HepG2 (cell line): Measurements from ENCODE around the gene DNAJB11. TPM values are rescaled to one million over a fixed set of nuclear protein-coding genes. Genes with fewer than 3 reads are reported as not detected.

Experiments used
- AHDC1 ChIP-seq: sonication (generic); formaldehyde crosslinking; IDR thresholded peaks from 2 replicates; pipeline ENCODE4 v1.5.1; 2020; ENCODE audit warnings: mild to moderate bottlenecking, missing genetic modification reagents, borderline replicate concordance
- CREM ChIP-seq, 2 experiments: sonication (generic) in 1 of 2; formaldehyde crosslinking in 1 of 2; IDR thresholded peaks; 2 replicates each; pipeline versions ENCODE4 v1.4.0 to v1.6.1; 2016 to 2020; ENCODE audit warnings: antibody characterized with exemption in 1 of 2, mild to moderate bottlenecking in 1 of 2, missing genetic modification reagents in 1 of 2
- FOXA3 ChIP-seq: IDR thresholded peaks from 2 replicates; pipeline ENCODE4 v1.6.1; 2016; ENCODE audit warnings: missing genetic modification reagents, missing compliant biosample characterization
- GFI1 ChIP-seq: sonication (generic); formaldehyde crosslinking; IDR thresholded peaks from 2 replicates; pipeline ENCODE4 v1.5.0; 2020; ENCODE audit warnings: missing genetic modification reagents, mild to moderate bottlenecking, borderline replicate concordance
- HDAC2 ChIP-seq: sonication (generic); formaldehyde crosslinking; IDR thresholded peaks from 2 replicates; pipeline ENCODE4 v1.4.0; 2020; ENCODE audit warnings: missing genetic modification reagents
- HNF4A ChIP-seq: sonication (generic); formaldehyde crosslinking; IDR thresholded peaks from 2 replicates; pipeline ENCODE4 v1.4.0; 2020; ENCODE audit warnings: missing genetic modification reagents
- HOXA3 ChIP-seq: sonication (generic); formaldehyde crosslinking; IDR thresholded peaks from 2 replicates; pipeline ENCODE4 v1.5.0; 2020; ENCODE audit warnings: missing genetic modification reagents
- KLF16 ChIP-seq, 2 experiments: sonication (generic) in 1 of 2; formaldehyde crosslinking in 1 of 2; IDR thresholded peaks; 2 replicates each; pipeline versions ENCODE4 v1.6.1 to v1.8.0; 2016 to 2023; ENCODE audit warnings: missing genetic modification reagents in 2 of 2, missing compliant biosample characterization in 1 of 2
- MAFF ChIP-seq: IDR thresholded peaks from 2 replicates; pipeline ENCODE4 v1.6.1; 2011; ENCODE audit warnings: low read depth, low read length, improper control_type of control experiment
- MIXL1 ChIP-seq: IDR thresholded peaks from 2 replicates; pipeline ENCODE4 v1.6.1; 2016
- NFYB ChIP-seq: sonication (generic); formaldehyde crosslinking; IDR thresholded peaks from 2 replicates; pipeline ENCODE4 v1.4.0; 2020; ENCODE audit warnings: missing genetic modification reagents
- PAXIP1 ChIP-seq: sonication (generic); formaldehyde crosslinking; conservative IDR thresholded peaks from 2 replicates; pipeline ENCODE4 v1.4.0; 2020; ENCODE audit warnings: mild to moderate bottlenecking, missing genetic modification reagents, moderate library complexity
- PITX1 ChIP-seq: sonication (generic); formaldehyde crosslinking; IDR thresholded peaks from 2 replicates; pipeline ENCODE4 v1.5.1; 2020; ENCODE audit warnings: mild to moderate bottlenecking, missing genetic modification reagents
- POLR2AphosphoS5 ChIP-seq: IDR thresholded peaks from 2 replicates; pipeline ENCODE4 v1.6.1; 2012; ENCODE audit warnings: low read depth, low read length
- SMARCC2 ChIP-seq: fragments of 450-650 bp; IDR thresholded peaks from 2 replicates; pipeline ENCODE4 v1.6.1; 2017; ENCODE audit warnings: antibody characterized with exemption, mild to moderate bottlenecking
- SOX13 ChIP-seq, 3 experiments: fragments of 450-650 bp in 1 of 3; sonication (generic) in 1 of 3; formaldehyde crosslinking in 1 of 3; IDR thresholded peaks in 2 of 3; conservative IDR thresholded peaks in 1 of 3; 2 replicates each; pipeline versions ENCODE4 v1.5.0 to v1.6.1; 2016 to 2020; ENCODE audit warnings: antibody characterized with exemption in 1 of 3, mild to moderate bottlenecking in 1 of 3, missing compliant biosample characterization in 1 of 3, missing genetic modification reagents in 1 of 3, moderate library complexity in 1 of 3
- ZBTB43 ChIP-seq: sonication (generic); formaldehyde crosslinking; conservative IDR thresholded peaks from 2 replicates; pipeline ENCODE4 v1.4.0; 2020; ENCODE audit warnings: missing genetic modification reagents
- ZMYM4 ChIP-seq: sonication (generic); formaldehyde crosslinking; IDR thresholded peaks from 2 replicates; pipeline ENCODE4 v1.8.1; 2023; ENCODE audit warnings: mild to moderate bottlenecking, missing genetic modification reagents
- ZNF207 ChIP-seq: fragments of 450-650 bp; IDR thresholded peaks from 2 replicates; pipeline ENCODE4 v1.6.1; 2016; ENCODE audit warnings: antibody characterized with exemption, borderline replicate concordance
- ZNF317 ChIP-seq: sonication (generic); formaldehyde crosslinking; IDR thresholded peaks from 2 replicates; pipeline ENCODE4 v1.5.0; 2020; ENCODE audit warnings: mild to moderate bottlenecking, missing genetic modification reagents
- polyA plus RNA-seq, 8 experiments: library from polyadenylated mRNA; depleted of rRNA in 3 of 8; stranded (reverse) in 7 of 8; unstranded in 1 of 8; fragments of >200 nt; fragmentation: Illumina TruSeq in 4 of 8; extraction: Trizol in 4 of 8; gene quantifications; 2 replicates each; pipeline versions ENCODE4 v1.2.1 to v1.2.3, GENCODE V29; 2011 to 2016; ENCODE audit warnings: low read depth in 4 of 8, missing spikeins in 1 of 8, mixed read lengths in 1 of 8; ENCODE audit not compliant: insufficient read depth in 1 of 8
- total RNA-seq, 5 experiments: library from RNA; depleted of rRNA; stranded (reverse); fragments of >200 nt; fragmentation: Illumina TruSeq; extraction: Trizol; gene quantifications; 2 replicates each; pipeline ENCODE4 v1.2.3, GENCODE V29; 2016; ENCODE audit warnings: low read depth in 1 of 5

DNAJB11 gene
- total and polyA plus RNA-seq, 2 of the 13 experiments (the other 11 are each of a cell fraction or from before 2014, with no cell fraction given) = 41.0 to 132 TPM

GRCh38 chr3:186593862-186594261 lies 23.3 kb downstream of the DNAJB11 start (continued):
- TF ChIP-seq POLR2AphosphoS5 = peak; percentile 43; the same call in 1 of the 2 replicates
- no peak for TF ChIP-seq ZNF207
- TF ChIP-seq SOX13 (IDR thresholded peaks at IDR 0.05) = no peak
- TF ChIP-seq SOX13 (CRISPR knock-in tag; conservative IDR thresholded peaks at IDR 0.05 in 1 of 2, IDR thresholded peaks at IDR 0.05 in 1 of 2) = peak in 1 of 2 experiments; percentile 30; a peak in 1 of 4 replicates
- TF ChIP-seq GFI1 = peak; percentile 40; the same call in 1 of the 2 replicates
- 0 out of 4 replicates have a peak, but pooled peaks of 1 of the 2 experiments have one; percentile 11 for TF ChIP-seq KLF16 (CRISPR knock-in tag; IDR thresholded peaks at IDR 0.05)
- TF ChIP-seq ZBTB43 (CRISPR knock-in tag) = peak; percentile 99
- peak; percentile 64; the same call in 1 of the 2 replicates for TF ChIP-seq MIXL1 (CRISPR knock-in tag)
- no peak for TF ChIP-seq MAFF
- peak; percentile 90 for TF ChIP-seq HNF4A (CRISPR knock-in tag)
- TF ChIP-seq HOXA3 (CRISPR knock-in tag) = peak; percentile 34; the same call in 1 of the 2 replicates
- 0 out of 2 replicates have a peak, but pooled peaks have one; percentile 25 for TF ChIP-seq CREM (IDR thresholded peaks at IDR 0.05)
- TF ChIP-seq CREM (CRISPR knock-in tag; IDR thresholded peaks at IDR 0.05) = no peak
- TF ChIP-seq PITX1 (CRISPR knock-in tag) = 0 out of 2 replicates have a peak, but pooled peaks have one; percentile 40
- peak; percentile 47; the same call in 1 of the 2 replicates for TF ChIP-seq FOXA3 (CRISPR knock-in tag)
- 0 out of 2 replicates have a peak, but pooled peaks have one; percentile 16 for TF ChIP-seq ZMYM4 (CRISPR knock-in tag)
- TF ChIP-seq PAXIP1 (CRISPR knock-in tag) = peak; percentile 74
- peak; percentile 79 for TF ChIP-seq NFYB (CRISPR knock-in tag)
- peak; percentile 63 for TF ChIP-seq HDAC2 (CRISPR knock-in tag)
- no peak for TF ChIP-seq SMARCC2
- TF ChIP-seq ZNF317 (CRISPR knock-in tag) = no peak
- no peak for TF ChIP-seq AHDC1 (CRISPR knock-in tag)
